ENCODE results near the gene CLMP. TPM values are rescaled to one million over a fixed set of nuclear protein-coding genes. Genes with fewer than 3 reads are reported as not detected.
A peak's percentile ranks its signal among the peaks of the same experiment; 100 is the strongest.

Gene CLMP
- polyA plus RNA-seq, 2 of the 4 experiments (the other 2 are of a cell fraction) = 15.7 to 17.1 TPM

DNA sequence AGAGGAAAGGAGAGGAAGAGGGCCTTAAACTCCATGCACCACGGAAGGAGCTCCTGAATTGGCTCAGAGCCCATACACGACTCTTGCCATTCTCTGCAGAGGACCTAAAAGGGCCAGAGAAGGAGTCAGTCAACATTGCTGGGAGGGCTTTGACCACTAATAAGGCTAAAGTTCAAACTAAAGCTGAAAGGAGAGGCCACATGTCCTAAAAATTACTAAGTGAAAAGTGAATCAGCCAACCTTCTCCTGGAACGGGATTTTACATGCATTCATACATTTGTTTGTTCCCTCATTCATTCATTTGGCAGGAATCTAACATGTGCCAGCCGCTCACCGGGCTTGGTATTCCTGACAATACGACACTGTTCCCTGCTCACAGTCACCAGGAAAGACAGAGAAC lies 10.5 kb downstream of the CLMP start:
- CTCF ChIA-PET = interaction anchor here (1.1 to 1.4 kb wide), 2 partner anchors 9 to 74 kb away, joined by 4 to 9 read pairs; no protein-coding TSS in a partner anchor
- POLR2A ChIA-PET = no interaction called here
- TF ChIP-seq, protein P1, sequence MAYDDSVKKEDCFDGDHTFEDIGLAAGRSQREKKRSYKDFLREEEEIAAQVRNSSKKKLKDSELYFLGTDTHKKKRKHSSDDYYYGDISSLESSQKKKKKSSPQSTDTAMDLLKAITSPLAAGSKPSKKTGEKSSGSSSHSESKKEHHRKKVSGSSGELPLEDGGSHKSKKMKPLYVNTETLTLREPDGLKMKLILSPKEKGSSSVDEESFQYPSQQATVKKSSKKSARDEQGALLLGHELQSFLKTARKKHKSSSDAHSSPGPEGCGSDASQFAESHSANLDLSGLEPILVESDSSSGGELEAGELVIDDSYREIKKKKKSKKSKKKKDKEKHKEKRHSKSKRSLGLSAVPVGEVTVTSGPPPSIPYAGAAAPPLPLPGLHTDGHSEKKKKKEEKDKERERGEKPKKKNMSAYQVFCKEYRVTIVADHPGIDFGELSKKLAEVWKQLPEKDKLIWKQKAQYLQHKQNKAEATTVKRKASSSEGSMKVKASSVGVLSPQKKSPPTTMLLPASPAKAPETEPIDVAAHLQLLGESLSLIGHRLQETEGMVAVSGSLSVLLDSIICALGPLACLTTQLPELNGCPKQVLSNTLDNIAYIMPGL (CRISPR knock-in tag; IDR thresholded peaks at IDR 0.05; ENCODE audit: borderline replicate concordance) = no peak
- TF ChIP-seq, protein P2, sequence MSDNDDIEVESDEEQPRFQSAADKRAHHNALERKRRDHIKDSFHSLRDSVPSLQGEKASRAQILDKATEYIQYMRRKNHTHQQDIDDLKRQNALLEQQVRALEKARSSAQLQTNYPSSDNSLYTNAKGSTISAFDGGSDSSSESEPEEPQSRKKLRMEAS (IDR thresholded peaks at IDR 0.05) = no peak
- no peak for TF ChIP-seq FOXS1 (CRISPR knock-in tag; IDR thresholded peaks at IDR 0.05)
- TF ChIP-seq, protein P3, sequence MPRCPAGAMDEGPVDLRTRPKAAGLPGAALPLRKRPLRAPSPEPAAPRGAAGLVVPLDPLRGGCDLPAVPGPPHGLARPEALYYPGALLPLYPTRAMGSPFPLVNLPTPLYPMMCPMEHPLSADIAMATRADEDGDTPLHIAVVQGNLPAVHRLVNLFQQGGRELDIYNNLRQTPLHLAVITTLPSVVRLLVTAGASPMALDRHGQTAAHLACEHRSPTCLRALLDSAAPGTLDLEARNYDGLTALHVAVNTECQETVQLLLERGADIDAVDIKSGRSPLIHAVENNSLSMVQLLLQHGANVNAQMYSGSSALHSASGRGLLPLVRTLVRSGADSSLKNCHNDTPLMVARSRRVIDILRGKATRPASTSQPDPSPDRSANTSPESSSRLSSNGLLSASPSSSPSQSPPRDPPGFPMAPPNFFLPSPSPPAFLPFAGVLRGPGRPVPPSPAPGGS (IDR thresholded peaks at IDR 0.05) = no peak
- TF ChIP-seq RAD21 (conservative IDR thresholded peaks at IDR 0.05 in 1 of 2, IDR thresholded peaks at IDR 0.05 in 1 of 2) = no peak
- TF ChIP-seq, protein P4, sequence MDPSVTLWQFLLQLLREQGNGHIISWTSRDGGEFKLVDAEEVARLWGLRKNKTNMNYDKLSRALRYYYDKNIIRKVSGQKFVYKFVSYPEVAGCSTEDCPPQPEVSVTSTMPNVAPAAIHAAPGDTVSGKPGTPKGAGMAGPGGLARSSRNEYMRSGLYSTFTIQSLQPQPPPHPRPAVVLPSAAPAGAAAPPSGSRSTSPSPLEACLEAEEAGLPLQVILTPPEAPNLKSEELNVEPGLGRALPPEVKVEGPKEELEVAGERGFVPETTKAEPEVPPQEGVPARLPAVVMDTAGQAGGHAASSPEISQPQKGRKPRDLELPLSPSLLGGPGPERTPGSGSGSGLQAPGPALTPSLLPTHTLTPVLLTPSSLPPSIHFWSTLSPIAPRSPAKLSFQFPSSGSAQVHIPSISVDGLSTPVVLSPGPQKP (IDR thresholded peaks at IDR 0.05; ENCODE audit: low read depth, low read length) = no peak
- TF ChIP-seq KDM1A (IDR thresholded peaks at IDR 0.05; ENCODE audit: low read depth) = no peak
- TF ChIP-seq POLR2AphosphoS2 (conservative IDR thresholded peaks at IDR 0.05; ENCODE audit: low read length) = no peak
- TF ChIP-seq EP300 (IDR thresholded peaks at IDR 0.05) = no peak
- TF ChIP-seq EHF (CRISPR knock-in tag; IDR thresholded peaks at IDR 0.05) = no peak
- 28% methylated on average over 6 of the region's 6 CpGs for WGBS (ENCODE audit: missing lambda C conversion rate)
- H3K4me1 ChIP-seq = peaks cover 76% of the 10 kb centered on the region
- DNase-seq (ENCODE audit: low read depth in 1 of 2, low spot score in 1 of 2) (no peak), ATAC-seq (no peak), FAIRE-seq (no peak)
- H3K4me3 ChIP-seq = no peak overlapping the region
- H3K4me2 ChIP-seq = peak overlapping the region; percentile 45
- H3K9me3 ChIP-seq = no peaks in the 10 kb centered on the region
- peak overlapping the region; percentile 49 to 84; a peak in 5 of 6 replicates for H3K27ac ChIP-seq

DNA sequence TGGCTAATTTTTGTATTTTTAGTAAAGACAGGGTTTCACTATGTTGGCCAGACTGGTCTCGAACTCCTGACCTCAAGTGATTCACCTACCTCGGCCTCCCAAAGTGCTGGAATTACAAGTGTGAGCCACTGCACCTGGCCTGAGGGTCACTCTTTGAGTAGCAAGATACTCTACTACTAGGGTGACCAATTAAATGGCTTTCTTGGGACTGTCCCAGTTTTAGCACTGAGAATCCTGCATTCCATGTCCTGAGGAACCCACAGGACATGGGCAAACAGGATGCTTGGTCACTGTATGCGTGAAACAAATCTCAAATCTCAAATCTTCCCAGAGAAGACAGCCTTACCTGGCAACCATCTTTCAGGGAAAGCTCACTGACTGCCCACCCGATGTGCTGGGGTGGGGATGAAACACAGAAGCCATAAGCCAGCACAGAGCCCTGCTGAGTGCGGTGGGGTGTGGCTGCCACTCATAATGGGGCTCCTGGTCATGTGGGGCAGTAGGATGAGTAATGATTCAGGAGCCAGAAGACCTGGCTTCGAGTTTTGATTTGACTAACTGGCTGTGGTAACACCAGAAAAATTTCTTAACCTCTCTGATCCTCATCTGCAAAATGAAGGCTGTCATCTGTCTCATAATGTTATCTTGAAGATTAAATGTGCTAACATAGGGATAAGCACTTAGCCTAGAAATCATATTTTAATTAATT lies 11.5 kb downstream of the CLMP start:
- 71% methylated on average over 6 of the region's 6 CpGs for WGBS (ENCODE audit: missing lambda C conversion rate)
- Histone ChIP-seq H3K4me1 (peaks cover 73% of the 10 kb centered on the region), H3K4me3 (no peak overlapping the region), H3K9me3 (no peaks in the 10 kb centered on the region), H3K4me2 (peak overlapping the region; percentile 15; the same call in 2 of the 3 replicates), H3K27ac (peak overlapping the region; percentile 18 to 84; a peak in 4 of 6 replicates)
- POLR2A ChIA-PET = no interaction called here
- FAIRE-seq = no peak
- no peak for DNase-seq (ENCODE audit: low read depth in 1 of 2, low spot score in 1 of 2)
- CTCF ChIA-PET = no interaction called here
- TF ChIP-seq, protein P5, sequence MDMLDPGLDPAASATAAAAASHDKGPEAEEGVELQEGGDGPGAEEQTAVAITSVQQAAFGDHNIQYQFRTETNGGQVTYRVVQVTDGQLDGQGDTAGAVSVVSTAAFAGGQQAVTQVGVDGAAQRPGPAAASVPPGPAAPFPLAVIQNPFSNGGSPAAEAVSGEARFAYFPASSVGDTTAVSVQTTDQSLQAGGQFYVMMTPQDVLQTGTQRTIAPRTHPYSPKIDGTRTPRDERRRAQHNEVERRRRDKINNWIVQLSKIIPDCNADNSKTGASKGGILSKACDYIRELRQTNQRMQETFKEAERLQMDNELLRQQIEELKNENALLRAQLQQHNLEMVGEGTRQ (IDR thresholded peaks at IDR 0.05) = peak; percentile 40; the same call in 1 of the 2 replicates
- TF ChIP-seq EHMT2 (IDR thresholded peaks at IDR 0.05; ENCODE audit: low read depth) (no peak), JUN (IDR thresholded peaks at IDR 0.05) (no peak)
- 0 out of 6 replicates have a peak, but pooled peaks of 1 of the 2 experiments have one; percentile 13 for ATAC-seq

DNA sequence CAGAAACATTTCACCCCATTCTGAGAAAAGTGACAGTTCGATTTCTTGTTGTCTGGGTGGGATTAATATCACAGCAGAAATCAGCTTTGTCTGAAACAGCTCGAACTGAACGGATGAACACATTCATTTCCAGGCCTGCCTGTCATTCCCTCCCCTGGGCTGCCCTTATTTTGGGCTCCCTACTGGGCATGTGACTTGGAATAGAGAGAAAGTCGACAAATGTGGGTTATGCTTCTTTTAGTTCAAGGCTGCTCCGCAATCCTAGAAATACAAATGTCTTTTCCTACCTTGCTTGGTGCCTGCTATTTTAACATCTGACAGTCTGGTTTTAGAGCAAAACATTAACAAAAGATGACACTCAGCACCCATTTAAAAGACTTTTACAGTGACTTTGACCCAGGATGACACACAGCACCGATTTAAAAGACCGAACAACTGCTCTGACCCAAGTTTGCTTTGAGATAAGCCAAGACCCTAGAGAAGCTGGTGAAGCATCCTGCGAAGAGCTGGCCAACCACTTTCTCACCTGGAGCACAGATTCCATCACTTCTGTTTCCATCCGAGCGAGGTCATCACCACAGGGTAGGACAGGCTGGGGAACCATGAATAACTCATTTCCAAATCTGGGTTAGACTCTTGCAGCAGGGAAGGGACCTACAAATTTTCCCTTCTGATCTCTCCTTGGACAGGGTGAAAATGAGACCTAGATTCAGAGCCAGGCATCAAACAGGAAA lies 13.1 kb downstream of the CLMP start:
- 84% methylated on average over 10 of the region's 10 CpGs for WGBS (ENCODE audit: missing lambda C conversion rate)
- POLR2A ChIA-PET = no interaction called here
- TF ChIP-seq KDM1A (IDR thresholded peaks at IDR 0.05; ENCODE audit: low read depth) = no peak
- TF ChIP-seq POLR2A (IDR thresholded peaks at IDR 0.05; ENCODE audit: low read length) = no peak
- no peak for TF ChIP-seq ZSCAN20 (CRISPR knock-in tag; IDR thresholded peaks at IDR 0.05)
- TF ChIP-seq HDAC2 (IDR thresholded peaks at IDR 0.05) = no peak
- no peak for TF ChIP-seq SMC3 (IDR thresholded peaks at IDR 0.05)
- TF ChIP-seq, protein P6, sequence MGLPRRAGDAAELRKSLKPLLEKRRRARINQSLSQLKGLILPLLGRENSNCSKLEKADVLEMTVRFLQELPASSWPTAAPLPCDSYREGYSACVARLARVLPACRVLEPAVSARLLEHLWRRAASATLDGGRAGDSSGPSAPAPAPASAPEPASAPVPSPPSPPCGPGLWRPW (IDR thresholded peaks at IDR 0.05) = no peak
- no peak for TF ChIP-seq TFCP2L1 (CRISPR knock-in tag; IDR thresholded peaks at IDR 0.05)
- TF ChIP-seq, protein P1 (CRISPR knock-in tag; IDR thresholded peaks at IDR 0.05; ENCODE audit: borderline replicate concordance) = no peak
- TF ChIP-seq HOXB5 (CRISPR knock-in tag; IDR thresholded peaks at IDR 0.05) = no peak
- no peak for TF ChIP-seq NR3C1 (IDR thresholded peaks at IDR 0.05)
- no peak for TF ChIP-seq POLR2AphosphoS2 (conservative IDR thresholded peaks at IDR 0.05; ENCODE audit: low read length)
- TF ChIP-seq HOXB13 (CRISPR knock-in tag; IDR thresholded peaks at IDR 0.05; ENCODE audit: low read depth) = no peak
- TF ChIP-seq, protein P2 (IDR thresholded peaks at IDR 0.05) = no peak

More for the DNA sequence above, 13.1 kb downstream of the CLMP start:
- Histone ChIP-seq H3K4me1 (peaks cover 57% of the 10 kb centered on the region), H3K27ac (peak overlapping the region in 1 of 2 experiments; percentile 84; a peak in 2 of 6 replicates), H3K4me3 (no peak overlapping the region), H3K4me2 (no peak overlapping the region), H3K9me3 (no peaks in the 10 kb centered on the region)
- CTCF ChIA-PET = interaction anchor here (1.8 kb wide), 1 partner anchor 17 kb away, joined by 5 read pairs; no protein-coding TSS in a partner anchor
- ATAC-seq = no peak
- no peak for FAIRE-seq
- no peak for DNase-seq (ENCODE audit: low read depth in 1 of 2, low spot score in 1 of 2)
